Activated naive CD8-positive, alpha-beta T cell treated with anti-CD3 and anti-CD28 coated beads, Interleukin-2, amount 50 U/mL, for 24 hours (primary cell): ENCODE results near the gene PLEKHN1.
"Not testable (repeated sequence)": the region's sequence is repeated elsewhere in the genome, so short reads cannot be mapped to it uniquely, and the experiment has no call there.

Source experiments
- ATAC-seq: fragments of 150-1000 bp; cut with Tn5 transposase; one replicate; pipeline ENCODE4 v1.10.0; 2021
- DNase-seq: peaks from one replicate; pipeline ENCODE4 v3.0.0; 2021
- H3K27ac Mint-ChIP-seq: one replicate; pipeline ENCODE4 v1.8.0; 2021; ENCODE audit warnings: mild to moderate bottlenecking, mixed read lengths
- H3K27me3 Mint-ChIP-seq: one replicate; pipeline ENCODE4 v1.8.0; 2021; ENCODE audit warnings: mixed read lengths
- H3K36me3 Mint-ChIP-seq: one replicate; pipeline ENCODE4 v1.8.0; 2021; ENCODE audit warnings: low read depth, mixed read lengths
- H3K4me1 Mint-ChIP-seq: one replicate; pipeline ENCODE4 v1.8.0; 2021; ENCODE audit warnings: mixed read lengths
- H3K4me3 Mint-ChIP-seq: one replicate; pipeline ENCODE4 v1.8.0; 2021; ENCODE audit warnings: mild to moderate bottlenecking, moderate library complexity, mixed read lengths
- H3K9me3 Mint-ChIP-seq: one replicate; pipeline ENCODE4 v1.8.0; 2021; ENCODE audit warnings: mixed read lengths

Gene PLEKHN1

GRCh38 chr1:993379-993995, 27.2 kb downstream of the PLEKHN1 start:
- Mint-ChIP-seq H3K36me3 (no peaks in the 10 kb centered on the region), H3K27ac (no peak overlapping the region), H3K4me3 (no peak overlapping the region), H3K27me3 (peaks cover 41% of the 10 kb centered on the region), H3K4me1 (peaks cover 27% of the 10 kb centered on the region), H3K9me3 (no peaks in the 10 kb centered on the region)
- ATAC-seq, result no peak
- DNase-seq, result no peak

GRCh38 chr1:994546-994945, 28.3 kb downstream of the PLEKHN1 start:
- H3K9me3 Mint-ChIP-seq, H3K4me3 Mint-ChIP-seq, H3K36me3 Mint-ChIP-seq, DNase-seq, ATAC-seq, H3K27ac Mint-ChIP-seq: not testable (repeated sequence)
- Mint-ChIP-seq H3K27me3 (peaks cover 34% of the 10 kb centered on the region), H3K4me1 (peaks cover 27% of the 10 kb centered on the region)

DNA sequence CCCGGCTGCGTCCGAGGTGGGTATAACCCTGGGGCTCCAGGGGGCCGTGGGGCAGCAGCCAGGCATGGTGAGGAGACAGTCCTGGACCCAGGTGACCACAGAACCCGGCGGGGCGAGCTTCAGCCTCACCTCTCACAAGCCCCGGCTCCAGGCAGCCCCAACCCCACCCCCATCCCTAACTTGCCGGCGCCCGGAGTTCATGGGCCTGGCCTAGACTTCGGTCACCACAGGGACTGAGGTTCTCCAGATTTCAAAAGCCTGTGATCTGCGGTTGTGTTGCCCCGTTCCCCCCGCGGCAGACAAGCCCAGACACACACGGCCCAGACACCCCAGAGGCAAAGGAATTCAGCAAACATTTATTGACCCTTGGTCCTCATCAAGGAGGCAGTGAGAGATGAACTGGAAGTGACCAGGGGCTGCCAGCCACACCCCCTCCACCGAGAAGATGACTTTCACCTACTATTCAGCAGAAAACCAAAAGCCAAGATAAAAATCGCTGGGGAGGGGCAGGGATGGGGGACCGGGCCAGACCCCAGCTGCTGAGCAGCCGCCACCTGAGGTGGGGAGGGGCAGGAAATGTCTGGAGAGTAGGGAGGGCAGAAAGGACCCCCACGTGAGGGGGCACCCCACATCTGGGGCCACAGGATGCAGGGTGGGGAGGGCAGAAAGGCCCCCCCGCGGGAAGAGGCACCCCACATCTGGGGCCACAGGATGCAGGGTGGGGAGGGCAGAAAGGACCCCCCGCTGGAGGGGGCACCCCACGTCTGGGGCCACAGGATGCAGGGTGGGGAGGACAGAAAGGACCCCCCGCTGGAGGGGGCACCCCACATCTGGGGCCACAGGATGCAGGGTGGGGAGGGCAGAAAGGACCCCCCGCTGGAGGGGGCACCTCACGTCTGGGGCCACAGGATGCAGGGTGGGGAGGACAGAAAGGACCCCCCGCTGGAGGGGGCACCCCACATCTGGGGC, 29.7 kb downstream of the PLEKHN1 start:
- Mint-ChIP-seq H3K27ac (no peak overlapping the region), H3K4me1 (peaks cover 30% of the 10 kb centered on the region), H3K4me3 (no peak overlapping the region)

DNA sequence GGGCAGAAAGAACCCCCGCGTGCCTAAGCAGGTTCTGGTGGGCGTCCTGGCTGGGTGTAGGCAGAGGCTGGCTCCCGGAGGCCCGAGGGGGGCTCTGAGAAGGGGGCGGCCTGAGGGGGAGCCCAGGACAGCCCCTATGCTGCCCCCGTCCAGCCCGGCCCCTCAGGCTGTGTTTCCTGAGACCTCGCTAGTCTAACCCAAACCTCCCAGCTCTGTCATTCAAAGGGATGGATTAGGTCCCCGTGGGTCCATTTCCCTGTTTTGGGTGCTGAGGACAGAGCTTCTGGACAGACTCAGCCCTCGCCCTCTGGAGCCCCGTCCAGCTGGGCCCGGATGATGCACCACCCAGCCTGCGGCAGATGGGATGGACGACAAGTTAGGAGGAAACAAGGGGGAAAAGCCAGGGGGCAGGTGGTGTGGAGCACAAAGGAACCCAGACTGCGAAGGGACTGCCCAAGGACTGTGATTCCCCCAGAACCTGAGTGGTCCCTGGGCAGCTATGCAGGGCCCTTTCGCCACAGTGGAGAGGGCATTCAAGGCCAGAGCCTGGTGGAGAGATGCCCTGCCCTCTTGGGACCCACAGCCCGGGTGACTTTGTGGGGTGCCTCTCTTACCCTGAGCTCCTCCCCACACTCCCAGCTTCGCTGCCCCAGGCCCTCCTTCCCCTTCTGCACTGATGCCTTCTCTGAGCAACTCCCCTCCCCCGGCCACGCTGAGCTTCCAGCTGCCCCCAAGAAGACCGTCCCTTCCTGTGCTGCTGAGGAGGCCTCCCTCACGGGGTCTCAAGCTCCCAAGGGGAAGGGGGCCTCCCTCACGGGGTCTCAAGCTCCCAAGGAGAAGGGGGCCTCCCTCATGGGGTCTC, 30.8 kb downstream of the PLEKHN1 start:
- no peak overlapping the region for H3K4me3 Mint-ChIP-seq
- peaks cover 35% of the 10 kb centered on the region for H3K27me3 Mint-ChIP-seq
- H3K27ac Mint-ChIP-seq, result no peak overlapping the region
- H3K4me1 Mint-ChIP-seq, result peaks cover 23% of the 10 kb centered on the region
- no peaks in the 10 kb centered on the region for H3K36me3 Mint-ChIP-seq
- no peak for DNase-seq
- ATAC-seq, result no peak
- no peaks in the 10 kb centered on the region for H3K9me3 Mint-ChIP-seq

More for the DNA sequence above, 29.7 kb downstream of the PLEKHN1 start:
- peaks cover 34% of the 10 kb centered on the region for H3K27me3 Mint-ChIP-seq
- ATAC-seq (no peak), DNase-seq (no peak)
- H3K36me3 Mint-ChIP-seq, result no peaks in the 10 kb centered on the region
- H3K9me3 Mint-ChIP-seq, result no peaks in the 10 kb centered on the region

- Mint-ChIP-seq H3K27me3 (peaks cover 36% of the 10 kb centered on the region), H3K36me3 (no peaks in the 10 kb centered on the region), H3K9me3 (no peaks in the 10 kb centered on the region), H3K4me1 (peaks cover 17% of the 10 kb centered on the region), H3K4me3 (no peak overlapping the region), H3K27ac (no peak overlapping the region)
- DNase-seq, result no peak
- no peak for ATAC-seq
These were observed 31.4 kb downstream of the PLEKHN1 start for GRCh38 chr1:997713-997992.

- H3K27me3 Mint-ChIP-seq, result peaks cover 40% of the 10 kb centered on the region
- no peaks in the 10 kb centered on the region for H3K36me3 Mint-ChIP-seq
- H3K27ac Mint-ChIP-seq, result no peak overlapping the region
These were observed 31.9 kb downstream of the PLEKHN1 start for GRCh38 chr1:997993-998744.

GRCh38 chr1:998745-998994, 32.4 kb downstream of the PLEKHN1 start:
- H3K36me3 Mint-ChIP-seq, result no peaks in the 10 kb centered on the region
- H3K27ac Mint-ChIP-seq, result no peak overlapping the region
- H3K4me3 Mint-ChIP-seq, result no peak overlapping the region
- H3K4me1 Mint-ChIP-seq, result peaks cover 13% of the 10 kb centered on the region
- H3K27me3 Mint-ChIP-seq, result peaks cover 44% of the 10 kb centered on the region
- H3K9me3 Mint-ChIP-seq, result no peaks in the 10 kb centered on the region
- ATAC-seq, result no peak
- no peak for DNase-seq

More at GRCh38 chr1:997993-998744, 31.9 kb downstream of the PLEKHN1 start:
- H3K4me1 Mint-ChIP-seq, result peaks cover 13% of the 10 kb centered on the region
- no peak for ATAC-seq
- no peak overlapping the region for H3K4me3 Mint-ChIP-seq
- no peaks in the 10 kb centered on the region for H3K9me3 Mint-ChIP-seq
- peak; percentile 6 for DNase-seq

DNA sequence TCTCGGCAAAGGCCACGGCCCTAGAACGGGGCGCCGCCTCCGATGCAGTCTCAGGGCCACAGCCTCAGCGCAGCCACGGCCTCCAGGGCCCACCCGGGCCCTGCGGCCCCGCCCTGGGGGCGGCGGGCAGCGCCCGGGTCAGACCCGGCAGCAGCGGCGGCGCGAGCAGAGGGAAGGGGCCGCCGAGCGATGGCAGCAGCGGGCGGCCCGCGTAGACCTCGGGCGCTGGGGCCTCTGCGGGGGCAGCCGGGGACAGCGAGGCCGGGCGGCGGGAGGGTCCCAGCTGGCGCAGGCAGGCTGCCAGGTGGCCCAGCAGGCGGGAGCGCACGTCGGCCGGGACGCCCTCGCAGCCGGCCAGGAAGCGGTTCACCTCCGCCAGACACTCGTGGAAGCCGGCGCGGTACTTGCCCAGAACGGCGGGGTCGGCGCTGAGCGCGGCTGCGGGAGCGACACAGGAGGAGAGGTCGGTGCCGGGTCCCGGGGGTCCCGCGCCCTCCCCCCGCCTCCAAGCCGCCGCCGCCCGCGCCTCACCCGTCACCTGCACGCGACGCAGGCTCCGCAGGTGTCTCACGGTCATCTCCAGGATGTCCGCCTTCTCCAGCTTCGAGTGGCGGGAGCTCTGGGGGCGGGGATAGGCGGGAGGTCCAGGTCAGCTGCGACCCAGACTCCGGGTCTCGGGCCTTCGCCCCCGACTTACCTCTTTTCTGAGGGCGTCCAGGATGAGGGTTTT, 32.9 kb downstream of the PLEKHN1 start:
- ATAC-seq, result peak; percentile 9
- DNase-seq, result no peak

GRCh38 chr1:999725-1000356, 33.6 kb downstream of the PLEKHN1 start, which contains the start of gene HES4:
Gene HES4, minus strand, starts transcription at chr1:1000097. Its CDS starts 124 bp downstream, at chr1:999973.
- Mint-ChIP-seq H3K27me3 (peaks cover 47% of the 10 kb centered on the region), H3K4me1 (peaks cover 15% of the 10 kb centered on the region), H3K9me3 (no peaks in the 10 kb centered on the region), H3K36me3 (no peaks in the 10 kb centered on the region), H3K27ac (peak within 1 kb of the TSS; percentile 70), H3K4me3 (peak within 1 kb of the TSS; percentile 74)
- ATAC-seq, result peak; percentile 26
- DNase-seq, result peak; percentile 71

More for the DNA sequence above, 32.9 kb downstream of the PLEKHN1 start:
- H3K9me3 Mint-ChIP-seq, result no peaks in the 10 kb centered on the region
- H3K27me3 Mint-ChIP-seq, result peaks cover 45% of the 10 kb centered on the region
- no peak overlapping the region for H3K4me3 Mint-ChIP-seq
- no peaks in the 10 kb centered on the region for H3K36me3 Mint-ChIP-seq
- H3K4me1 Mint-ChIP-seq, result peaks cover 11% of the 10 kb centered on the region
- H3K27ac Mint-ChIP-seq, result no peak overlapping the region

DNA sequence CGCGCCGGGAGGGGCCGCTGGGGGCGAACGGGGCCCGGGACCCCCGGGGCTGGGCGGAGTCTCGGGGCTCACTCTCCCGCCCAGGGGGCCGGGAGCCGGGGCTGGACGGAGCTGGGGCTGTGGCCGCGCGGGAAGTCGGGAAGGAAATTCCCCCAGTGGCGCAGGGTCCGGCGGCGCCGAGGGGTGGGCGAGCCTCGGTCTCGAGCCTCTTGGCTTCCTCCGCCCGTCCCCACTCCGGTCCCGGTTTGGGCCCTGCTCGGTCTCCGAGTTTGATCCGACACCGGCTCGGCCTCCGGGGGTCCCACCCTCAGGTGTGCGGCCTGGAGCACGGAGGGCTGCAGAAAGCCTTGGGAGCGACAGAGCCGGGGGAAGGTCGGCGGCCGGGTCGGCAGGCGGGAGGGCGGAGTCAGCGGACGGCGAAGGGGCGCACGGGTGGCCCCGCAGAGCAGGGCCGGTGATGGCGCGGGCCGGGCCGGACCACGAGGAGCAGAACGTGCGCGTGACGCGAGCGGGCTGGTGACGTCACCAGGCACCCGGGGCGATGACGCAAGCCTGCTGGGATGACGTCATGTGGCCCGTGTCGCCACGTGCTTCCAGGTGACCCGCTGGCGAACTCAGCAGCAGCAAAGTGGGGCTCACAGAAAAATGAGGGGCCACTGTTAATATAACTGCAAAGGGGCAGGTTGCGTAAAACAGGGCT, 34.2 kb downstream of the PLEKHN1 start:
- ATAC-seq, result peak; percentile 10
- Mint-ChIP-seq H3K27me3 (peaks cover 48% of the 10 kb centered on the region), H3K27ac (peak overlapping the region; percentile 70), H3K9me3 (no peaks in the 10 kb centered on the region), H3K4me1 (peaks cover 18% of the 10 kb centered on the region), H3K4me3 (peak overlapping the region; percentile 74), H3K36me3 (no peaks in the 10 kb centered on the region)
- DNase-seq, result peak; percentile 81

DNA sequence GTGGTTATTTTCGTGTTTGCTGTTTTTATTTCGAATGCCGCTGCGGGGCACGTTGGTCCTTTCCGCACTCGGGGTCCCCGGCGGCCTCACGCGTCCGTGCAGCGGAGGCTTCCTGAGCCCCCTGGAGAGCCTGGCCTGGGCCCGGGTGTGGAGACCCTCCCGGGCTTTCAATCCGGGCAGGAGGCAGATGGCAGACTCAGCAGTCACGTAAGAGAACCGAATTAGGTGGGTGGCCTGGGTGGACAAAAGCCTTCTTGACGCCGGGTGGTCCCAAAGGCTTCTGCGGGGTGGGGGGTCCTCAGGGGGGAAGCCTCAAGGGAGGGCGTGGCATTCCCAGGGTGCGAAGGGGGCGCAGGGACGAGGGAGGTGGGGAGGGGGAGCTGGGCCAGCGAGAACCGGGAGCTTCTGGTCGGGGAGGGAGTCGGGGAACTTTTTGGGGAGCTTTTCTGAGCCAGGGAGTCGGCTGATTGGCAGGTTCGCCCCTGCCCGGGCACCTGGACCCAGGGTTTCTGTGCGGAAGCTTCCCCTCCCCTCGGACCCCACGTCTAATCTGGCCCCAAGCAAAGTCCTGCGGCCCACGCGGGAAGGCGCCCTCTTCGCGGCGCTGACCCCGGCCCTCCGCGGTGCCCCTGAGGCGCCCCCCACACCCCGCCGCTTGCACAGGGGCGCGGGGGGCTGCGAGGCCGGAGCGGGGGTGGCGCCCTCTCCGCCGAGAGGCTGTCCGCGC, 34.9 kb downstream of the PLEKHN1 start:
- Mint-ChIP-seq H3K27ac (peak overlapping the region; percentile 70), H3K4me3 (peak overlapping the region; percentile 74), H3K9me3 (no peaks in the 10 kb centered on the region), H3K4me1 (peaks cover 19% of the 10 kb centered on the region), H3K27me3 (peaks cover 47% of the 10 kb centered on the region), H3K36me3 (no peaks in the 10 kb centered on the region)
- no peak for DNase-seq
- ATAC-seq, result no peak

GRCh38 chr1:1003618-1004419, 37.5 kb downstream of the PLEKHN1 start:
- Mint-ChIP-seq H3K27me3 (peaks cover 49% of the 10 kb centered on the region), H3K27ac (no peak overlapping the region), H3K9me3 (no peaks in the 10 kb centered on the region), H3K4me3 (no peak overlapping the region), H3K4me1 (peaks cover 15% of the 10 kb centered on the region), H3K36me3 (no peaks in the 10 kb centered on the region)
- ATAC-seq (no peak), DNase-seq (no peak)
